Stimulated activated CD4-positive, alpha-beta T cell treated with anti-CD3 and anti-CD28 coated beads, Interleukin-1b, Interleukin-23, amount 100 ng/mL, for 4 hours (primary cell): ENCODE data around the gene DEFB129.
A peak's percentile ranks its signal among the peaks of the same experiment; 100 is the strongest.
"Not testable (repeated sequence)": the region's sequence is repeated elsewhere in the genome, so short reads cannot be mapped to it uniquely, and the experiment has no call there.

Experiments used
- DNase-seq, 2 donors: peaks; one replicate each; pipeline ENCODE4 v3.0.0-alpha.2; 2020; ENCODE audit warnings: low read depth in 2 of 2

The DEFB129 gene

GRCh38 chr20:252801-253200 is 25.7 kb downstream of the DEFB129 start:
- DNase-seq: no peak

GRCh38 chr20:253447-253846 is 26.4 kb downstream of the DEFB129 start:
- not testable (repeated sequence) for DNase-seq

DNA sequence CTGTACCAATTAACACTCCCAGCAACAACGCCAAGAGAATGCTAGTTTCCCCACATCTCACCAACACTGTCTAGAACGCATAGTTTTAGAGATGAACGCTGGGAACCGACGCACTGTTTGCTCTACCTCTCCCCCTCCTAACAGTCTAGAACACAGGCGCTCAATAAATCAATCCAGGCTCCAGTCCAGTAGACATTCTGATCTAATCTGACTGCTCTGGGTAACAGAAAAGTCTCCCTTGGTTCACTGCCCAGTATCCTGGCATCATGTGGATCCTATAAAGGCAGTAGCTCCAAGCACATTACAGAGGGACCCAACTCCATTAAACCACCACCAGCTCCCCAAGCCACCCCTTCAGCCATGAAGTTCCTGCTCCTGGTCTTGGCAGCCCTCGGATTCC is 30.4 kb downstream of the DEFB129 start, which contains the start of gene DEFB132:
DEFB132 (plus strand) TSS at position 306 of the 400 bp plus-strand sequence; CDS start at position 361, 55 bp downstream.
- DNase-seq: no peak

GRCh38 chr20:258269-258858 is 31.3 kb downstream of the DEFB129 start:
- DNase-seq: no peak

- no peak for DNase-seq
Observed at GRCh38 chr20:258963-259362, 31.9 kb downstream of the DEFB129 start.

DNA sequence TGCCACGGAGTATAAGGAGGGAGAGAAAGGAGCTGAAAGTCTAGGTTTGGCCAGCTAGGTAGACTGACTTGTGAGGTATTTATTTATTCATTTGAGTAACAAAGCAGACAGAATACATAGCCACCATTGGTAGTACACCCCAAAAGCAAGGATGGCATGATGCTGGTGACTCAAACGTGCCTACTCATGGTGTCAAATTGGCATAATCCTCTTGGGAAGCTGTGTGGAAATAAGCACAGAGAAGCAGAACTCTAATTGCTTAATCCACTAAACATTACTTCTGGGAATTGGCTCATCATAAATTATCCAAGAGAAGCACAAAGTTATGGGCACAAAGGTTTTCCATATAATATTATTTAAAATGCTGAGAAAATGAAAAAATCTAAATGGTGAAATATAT is 32.9 kb downstream of the DEFB129 start:
- no peak for DNase-seq

GRCh38 chr20:263701-264100 is 36.6 kb downstream of the DEFB129 start:
- DNase-seq: no peak

- DNase-seq: peak; percentile 88 to 90
Observed at GRCh38 chr20:266596-267562, 39.8 kb downstream of the DEFB129 start.

DNA sequence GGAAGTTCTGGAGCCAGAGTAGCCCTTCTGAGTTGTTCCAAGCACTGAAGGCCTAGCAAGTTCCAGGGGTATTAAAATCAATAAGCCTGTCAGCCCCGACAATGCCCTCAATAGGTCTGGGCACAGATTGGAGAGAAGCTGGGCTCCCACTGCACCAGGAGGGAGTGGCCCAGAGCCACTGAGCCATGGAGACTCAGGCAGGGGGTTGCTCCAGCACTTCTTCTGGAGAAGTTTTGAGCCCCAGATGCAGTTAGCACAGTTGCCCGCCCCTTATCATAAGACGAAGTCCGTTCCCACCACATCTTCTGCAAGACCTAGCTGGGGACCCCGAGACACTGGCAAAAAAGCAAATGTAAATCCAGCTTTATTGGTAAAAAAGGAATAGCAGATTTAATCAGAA is 43.5 kb downstream of the DEFB129 start:
- DNase-seq: no peak

DNA sequence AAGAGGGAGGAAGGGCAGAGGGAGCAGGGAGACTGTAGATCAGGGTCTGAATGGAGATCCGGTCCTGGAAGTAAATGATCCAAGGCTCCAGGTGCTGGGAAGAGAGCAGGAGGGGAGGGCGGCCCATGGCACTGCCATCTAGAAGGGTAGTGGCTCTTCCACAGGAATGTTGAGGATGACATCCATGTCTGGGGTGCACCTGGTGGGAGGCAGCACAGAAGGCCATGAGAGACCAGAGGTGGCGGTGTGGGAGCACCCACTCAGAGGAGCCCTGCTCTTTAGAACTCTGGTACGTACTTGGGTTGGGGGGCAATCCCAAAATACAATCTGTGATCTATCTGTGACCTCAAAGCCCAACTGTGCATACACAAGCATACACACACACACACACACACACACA is 44.0 kb downstream of the DEFB129 start:
- no peak for DNase-seq

GRCh38 chr20:271528-271927 is 44.5 kb downstream of the DEFB129 start:
- DNase-seq: no peak

DNA sequence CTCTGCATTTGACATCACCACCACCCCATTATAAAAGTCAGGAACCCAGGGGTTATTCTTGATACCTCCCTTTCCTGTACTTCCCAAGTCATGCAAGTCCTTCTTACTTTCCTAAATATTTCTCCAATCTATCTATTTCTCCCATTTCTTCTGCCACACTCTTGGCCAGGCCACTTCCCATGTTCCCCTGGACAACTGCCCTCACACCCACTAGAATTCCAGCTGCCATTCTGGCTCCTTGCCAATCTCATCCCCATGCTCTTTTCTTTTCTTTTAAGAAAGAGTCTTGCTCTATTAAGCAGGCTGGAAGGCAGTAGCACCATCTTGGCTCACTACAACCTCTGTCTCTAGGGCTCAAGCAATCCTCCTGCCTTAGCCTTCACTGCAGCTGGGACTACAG is 45.7 kb downstream of the DEFB129 start:
- no peak for DNase-seq

DNA sequence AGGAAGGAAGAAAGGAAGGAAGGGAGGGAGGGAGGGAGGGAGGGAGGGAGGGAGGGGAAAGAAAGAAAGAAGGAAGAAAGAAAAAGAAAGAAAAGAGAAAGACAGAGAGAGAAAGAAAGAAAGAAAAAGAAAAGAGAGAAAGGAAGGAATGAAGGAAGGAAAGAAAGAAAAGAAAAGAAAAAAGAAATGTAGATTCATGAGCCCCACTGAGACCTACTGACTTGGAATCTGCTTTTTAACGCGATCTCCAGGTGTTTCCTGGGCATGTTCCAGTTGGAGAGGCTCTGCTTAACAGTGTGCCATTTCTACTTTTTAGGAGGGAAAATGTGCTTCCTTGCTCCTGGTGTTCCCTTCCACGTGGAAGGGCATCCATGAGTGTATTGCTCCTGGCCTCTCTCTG is 46.8 kb downstream of the DEFB129 start:
- no peak for DNase-seq

GRCh38 chr20:275791-276190 is 48.7 kb downstream of the DEFB129 start:
- DNase-seq: no peak

DNA sequence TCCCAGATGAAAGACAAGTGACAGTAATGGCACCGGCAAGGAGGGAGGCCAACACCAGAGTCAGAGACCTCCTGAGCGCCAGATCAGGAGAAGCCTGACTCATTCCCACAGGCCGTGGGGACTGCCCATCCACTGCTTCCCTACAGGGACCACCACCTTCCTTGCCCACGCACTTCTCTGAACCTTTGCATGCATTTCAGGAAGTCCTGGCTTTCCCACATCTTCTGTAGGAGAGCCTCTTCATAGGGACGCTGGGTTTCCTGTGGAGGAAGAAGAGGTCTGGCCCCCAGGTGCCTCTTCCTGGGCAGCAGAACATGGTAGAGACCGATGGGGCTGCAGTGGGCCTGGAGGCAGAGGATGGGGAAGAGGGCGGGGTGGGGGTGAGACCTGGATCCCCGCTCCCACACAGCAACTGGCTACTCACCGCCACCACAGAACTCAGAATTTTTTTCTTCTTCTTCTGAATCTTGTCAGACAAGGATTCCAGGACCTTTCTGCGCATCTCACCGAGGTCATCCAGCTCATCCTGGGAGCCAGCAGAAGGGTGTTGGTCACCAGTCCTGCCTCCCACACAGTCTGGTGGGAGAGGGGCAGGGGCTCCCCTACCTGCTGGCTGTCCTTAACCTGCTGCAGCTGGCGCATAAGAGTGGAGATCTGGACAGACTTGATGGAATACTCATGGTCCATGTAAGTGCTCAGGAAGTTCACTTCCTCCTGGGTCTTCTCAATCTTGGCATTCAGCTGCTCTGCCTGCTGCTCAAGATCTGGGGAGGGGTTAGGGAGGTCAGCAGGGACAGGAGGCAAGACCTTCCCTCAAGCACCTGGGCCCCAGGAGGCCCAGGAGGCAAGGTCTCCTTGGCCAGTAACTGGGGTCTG is 49.8 kb downstream of the DEFB129 start:
- DNase-seq: no peak

GRCh38 chr20:277496-277781 is 50.4 kb downstream of the DEFB129 start:
- no peak for DNase-seq

GRCh38 chr20:278181-278580 is 51.1 kb downstream of the DEFB129 start:
- no peak for DNase-seq

DNA sequence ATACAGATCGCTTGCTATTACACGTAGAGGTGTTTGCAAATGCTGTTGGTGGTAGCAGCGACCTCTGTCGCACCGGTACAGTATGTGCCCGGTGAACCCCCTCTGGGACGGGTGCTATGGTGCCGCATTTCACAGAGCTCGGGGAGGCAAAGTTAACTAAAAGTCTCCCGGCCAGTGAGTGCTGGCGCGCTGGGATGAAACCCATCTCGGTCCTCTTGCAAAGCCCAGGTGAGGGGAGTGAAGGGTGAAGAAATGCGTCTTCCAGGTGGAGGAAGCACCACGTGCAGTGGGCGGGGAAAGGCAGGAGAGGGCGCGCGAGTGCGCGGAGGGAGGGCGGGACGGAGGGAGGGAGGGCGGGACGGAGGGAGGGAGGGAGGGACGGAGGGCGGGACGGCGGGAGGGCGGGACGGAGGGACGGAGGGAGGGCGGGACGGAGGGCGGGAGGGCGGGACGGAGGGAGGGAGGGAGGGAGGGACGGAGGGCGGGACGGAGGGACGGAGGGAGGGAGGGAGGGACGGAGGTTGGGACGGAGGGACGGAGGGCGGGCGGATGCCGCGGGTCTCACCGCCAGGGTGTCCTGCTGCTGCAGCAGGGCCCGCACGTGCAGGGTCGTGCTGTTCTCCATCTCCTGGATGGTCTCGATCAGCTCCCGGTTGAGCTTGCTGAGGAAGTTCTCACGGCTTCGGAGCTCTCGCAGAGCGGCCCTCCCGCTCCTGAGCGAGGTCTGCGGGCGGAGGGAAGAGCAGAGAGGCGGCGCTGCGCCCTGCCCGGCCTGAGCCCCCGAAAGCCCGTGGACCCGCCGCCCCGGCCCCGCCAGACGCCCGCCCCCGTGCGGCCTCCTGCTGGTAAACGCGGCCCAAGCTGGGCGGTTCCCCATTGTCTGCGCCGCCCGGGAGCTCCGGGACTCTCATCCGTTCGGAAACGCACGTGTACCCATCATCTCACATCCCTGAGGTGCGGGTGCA is 51.8 kb downstream of the DEFB129 start:
- DNase-seq: no peak
